ENCODE data around the gene FLAD1. TPM values are rescaled to one million over a fixed set of nuclear protein-coding genes. Genes with fewer than 3 reads are reported as not detected.

The FLAD1 gene
- total and polyA plus RNA-seq, 2 of the 8 experiments (the other 6 are each of a cell fraction or from before 2014, with no cell fraction given) = 104 to 143 TPM

DNA sequence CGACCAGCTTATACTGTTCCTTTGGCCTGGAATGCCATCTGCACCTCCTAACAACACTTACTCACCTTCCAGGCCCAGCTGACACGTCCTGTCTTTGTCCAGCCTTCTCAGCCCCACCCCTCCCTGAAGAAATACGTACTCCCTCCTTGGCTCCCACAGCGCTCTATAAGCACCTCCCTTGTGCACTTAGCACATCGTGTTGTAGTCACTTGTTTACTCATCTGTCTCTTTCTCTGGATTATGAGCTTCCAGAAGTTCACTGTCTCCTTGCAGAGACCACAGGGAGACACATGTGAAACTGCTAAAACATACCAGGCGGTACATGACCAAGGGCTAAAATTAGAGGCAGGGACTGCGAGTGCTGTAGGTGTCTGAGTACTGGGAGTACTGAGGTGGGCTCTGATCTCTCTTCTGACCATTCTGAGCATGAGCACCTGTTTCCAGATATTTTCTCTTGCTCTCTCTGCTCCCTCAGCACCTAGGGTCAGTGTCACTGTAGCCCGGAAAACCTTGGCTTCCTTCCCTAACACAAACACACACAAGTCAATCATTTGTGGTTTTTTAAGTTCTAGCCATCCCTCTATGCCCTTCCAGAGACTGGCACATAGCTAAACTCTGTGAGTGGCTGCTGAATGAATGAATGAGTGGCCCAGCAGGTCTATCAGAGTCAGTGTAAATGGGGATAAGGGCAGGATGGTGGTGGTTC is 55.6 kb downstream of the FLAD1 start:
- H4K20me1 ChIP-seq (replicated peaks in 1 of 2; ENCODE audit: control insufficient read depth in 1 of 2, insufficient read depth in 2 of 2, low read length in 2 of 2) = no peaks in the 10 kb centered on the region
- no peak overlapping the region for H4K91ac ChIP-seq (replicated peaks; ENCODE audit: insufficient read length, low read length)
- POLR2A ChIA-PET (ENCODE audit: partially characterized antibody) = interaction anchor here (0.8 to 8.8 kb wide), 4 partner anchors 12 to 44 kb away, joined by 3 to 60 read pairs (median 4); partner anchors contain the start of gene ADAM15
- H3K14ac ChIP-seq (ENCODE audit: insufficient read length) = no peak overlapping the region
- H3K79me1 ChIP-seq (ENCODE audit: low read depth, low read length) = no peaks in the 10 kb centered on the region; the same call in 1 of the 2 replicates
- FAIRE-seq (no peak), DNase-seq (ENCODE audit: low read depth in 1 of 2, low spot score in 2 of 2) (no peak)
- no peak overlapping the region for H2AK5ac ChIP-seq (ENCODE audit: low read depth, low read length)
- H4K5ac ChIP-seq (ENCODE audit: insufficient read length, low read depth, low read length) = no peak overlapping the region
- no peak overlapping the region for H3K18ac ChIP-seq (ENCODE audit: extremely low read depth, low read length)
- no peak overlapping the region for H4K8ac ChIP-seq (ENCODE audit: extremely low read depth, insufficient read depth, low read length)
- H3K36me3 ChIP-seq (ENCODE audit: control insufficient read depth in 2 of 4, insufficient read depth in 4 of 4, low read length in 3 of 4) = no peaks in the 10 kb centered on the region
- H3K27me3 ChIP-seq (replicated peaks in 1 of 4; ENCODE audit: control insufficient read depth in 3 of 4, extremely low read depth in 1 of 4, insufficient read depth in 3 of 4, low read length in 3 of 4) = peaks cover 0 to 2% (median 0%) of the 10 kb centered on the region in 4 experiments; a peak in 3 of 7 replicates
- no peak overlapping the region for H2BK12ac ChIP-seq (ENCODE audit: low read depth, low read length)
- H2BK5ac ChIP-seq (ENCODE audit: low read depth, low read length) = no peak overlapping the region
- H3K23me2 ChIP-seq (ENCODE audit: low read depth, low read length) = no peaks in the 10 kb centered on the region
- CTCF ChIA-PET (ENCODE audit: partially characterized antibody) = interaction anchor here (1.3 to 32.4 kb wide), 7 partner anchors 24 to 53 kb away, joined by 3 to 907 read pairs (median 11); partner anchors contain the start of genes ADAM15, EFNA3, EFNA4 and LENEP
- no peak overlapping the region for H3K9ac ChIP-seq (replicated peaks in 1 of 4; ENCODE audit: extremely low read depth in 1 of 4, low read depth in 3 of 4, low read length in 3 of 4)
- no peaks in the 10 kb centered on the region for H3K79me2 ChIP-seq (ENCODE audit: control insufficient read depth in 1 of 2, insufficient read depth in 2 of 2, low read length in 2 of 2)
- H3K4ac ChIP-seq (replicated peaks; ENCODE audit: insufficient read length, low read depth, low read length) = no peak overlapping the region
- H2BK120ac ChIP-seq (replicated peaks; ENCODE audit: low read depth, low read length) = no peak overlapping the region
- H3K4me1 ChIP-seq (replicated peaks in 1 of 4; ENCODE audit: control insufficient read depth in 3 of 4, insufficient read depth in 4 of 4, low read length in 3 of 4) = no peaks in the 10 kb centered on the region
- no peak overlapping the region for H3K56ac ChIP-seq (replicated peaks; ENCODE audit: insufficient read length, low read depth, low read length)
- peak overlapping the region; percentile 63; the same call in 1 of the 2 replicates for H2BK15ac ChIP-seq (ENCODE audit: low read length)
- no peak overlapping the region for H2BK20ac ChIP-seq (ENCODE audit: low read length)
- H3K4me3 ChIP-seq (ENCODE audit: extremely low read depth in 1 of 4, insufficient read depth in 2 of 4, low read depth in 3 of 4, low read length in 4 of 4) = no peak overlapping the region
- H3K4me2 ChIP-seq (ENCODE audit: insufficient read depth in 1 of 2, low read depth in 2 of 2, low read length in 2 of 2) = no peak overlapping the region
- H3K9me3 ChIP-seq (ENCODE audit: insufficient read depth in 2 of 2, low read depth in 1 of 2, low read length in 1 of 2) = no peaks in the 10 kb centered on the region
- H3K23ac ChIP-seq (ENCODE audit: insufficient read length) = no peak overlapping the region
- no peak overlapping the region for H2AFZ ChIP-seq (ENCODE audit: low read length)
- 73% methylated on average over 8 of the region's 8 CpGs; no CpG with 5 or more reads in 1 of the 2 experiments for WGBS, 2 experiments (ENCODE audit: extremely low coverage in 1 of 2, insufficient coverage in 1 of 2, insufficient read length in 1 of 2, insufficient replicate concordance in 2 of 2, low coverage in 1 of 2, low lambda C conversion rate in 2 of 2, missing lambda C conversion rate in 1 of 2)
- no peak overlapping the region for H3K27ac ChIP-seq (ENCODE audit: low read depth, low read length)
- TF ChIP-seq GTF2F1 (IDR thresholded peaks at IDR 0.05; ENCODE audit: borderline replicate concordance, low read depth, low read length) = no peak
- TF ChIP-seq POU5F1 (IDR thresholded peaks at IDR 0.05; ENCODE audit: low read depth, low read length) = no peak
- no peak for TF ChIP-seq PHF8 (conservative IDR thresholded peaks at IDR 0.05; ENCODE audit: low read depth, low read length)
- no peak for TF ChIP-seq RBBP5 (IDR thresholded peaks at IDR 0.05; ENCODE audit: borderline replicate concordance, low read depth, low read length)
- no peak for TF ChIP-seq SUZ12 (IDR thresholded peaks at IDR 0.05; ENCODE audit: low read length)
- TF ChIP-seq SP2 (IDR thresholded peaks at IDR 0.05; ENCODE audit: low read length) = no peak
- no peak for TF ChIP-seq RXRA (IDR thresholded peaks at IDR 0.05; ENCODE audit: insufficient read depth, low read depth, low read length)
- TF ChIP-seq MAX (IDR thresholded peaks at IDR 0.05) = no peak
- no peak for TF ChIP-seq RAD21 (IDR thresholded peaks at IDR 0.05 in 1 of 2, conservative IDR thresholded peaks at IDR 0.05 in 1 of 2; ENCODE audit: low read depth in 2 of 2, low read length in 2 of 2)
- no peak for TF ChIP-seq POLR2A (IDR thresholded peaks at IDR 0.05; ENCODE audit: control extremely low read depth in 1 of 2, low read depth in 2 of 2, low read length in 2 of 2)
- no peak for TF ChIP-seq E2F6 (IDR thresholded peaks at IDR 0.05)

Data from H1 (cell line).